ENCODE data around the gene APBA2. TPM values are rescaled to one million over a fixed set of nuclear protein-coding genes. Genes with fewer than 3 reads are reported as not detected.

The APBA2 gene
- total RNA-seq, 4 donors from 2014 or later: 1.3 to 7.0 (median 2.4) TPM

DNA sequence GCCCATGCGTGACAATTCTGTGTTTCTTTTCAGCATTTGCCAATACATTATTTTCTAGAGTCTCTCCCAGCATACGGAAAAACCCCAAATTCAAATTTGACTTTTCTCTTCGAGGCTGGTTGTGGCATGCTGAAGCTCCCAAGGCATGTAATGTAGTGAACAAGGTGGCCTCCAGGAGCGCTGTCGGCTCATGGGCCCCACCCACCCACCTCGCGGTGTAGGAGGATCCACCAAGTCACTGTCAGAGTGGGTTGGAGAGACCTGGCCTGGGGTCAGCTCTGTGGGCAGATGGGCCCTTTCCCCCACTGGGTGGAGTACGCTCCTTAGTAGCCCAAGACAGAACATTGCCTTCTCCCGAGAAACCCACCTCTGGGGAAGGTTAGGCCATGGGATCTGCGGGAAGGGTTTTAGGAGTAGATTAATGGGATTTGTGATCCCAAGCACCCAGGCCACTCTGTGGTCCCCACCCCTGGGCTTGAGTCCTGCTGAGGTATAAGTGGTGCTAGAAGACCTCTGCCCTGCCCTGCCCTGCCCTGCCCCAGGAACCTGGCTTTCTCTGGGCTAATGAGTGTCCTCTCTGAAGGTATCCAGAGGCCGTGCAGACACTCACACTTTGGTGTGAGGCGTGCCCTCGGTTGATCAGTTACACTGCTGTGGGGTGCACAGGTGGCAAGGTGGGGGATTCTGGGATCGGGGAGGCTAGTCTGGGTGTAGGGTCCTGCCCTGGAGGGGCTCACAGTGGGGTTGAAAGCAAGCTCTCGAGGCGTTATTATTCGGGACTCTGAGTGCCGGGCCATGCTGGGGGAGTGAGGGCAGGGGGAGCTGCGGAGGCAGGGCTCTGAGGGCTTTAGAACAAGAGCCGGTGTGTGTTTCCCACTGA is 97.9 kb downstream of the APBA2 start:
- no peak overlapping the region for H3K27ac ChIP-seq
- TF ChIP-seq, protein P1, sequence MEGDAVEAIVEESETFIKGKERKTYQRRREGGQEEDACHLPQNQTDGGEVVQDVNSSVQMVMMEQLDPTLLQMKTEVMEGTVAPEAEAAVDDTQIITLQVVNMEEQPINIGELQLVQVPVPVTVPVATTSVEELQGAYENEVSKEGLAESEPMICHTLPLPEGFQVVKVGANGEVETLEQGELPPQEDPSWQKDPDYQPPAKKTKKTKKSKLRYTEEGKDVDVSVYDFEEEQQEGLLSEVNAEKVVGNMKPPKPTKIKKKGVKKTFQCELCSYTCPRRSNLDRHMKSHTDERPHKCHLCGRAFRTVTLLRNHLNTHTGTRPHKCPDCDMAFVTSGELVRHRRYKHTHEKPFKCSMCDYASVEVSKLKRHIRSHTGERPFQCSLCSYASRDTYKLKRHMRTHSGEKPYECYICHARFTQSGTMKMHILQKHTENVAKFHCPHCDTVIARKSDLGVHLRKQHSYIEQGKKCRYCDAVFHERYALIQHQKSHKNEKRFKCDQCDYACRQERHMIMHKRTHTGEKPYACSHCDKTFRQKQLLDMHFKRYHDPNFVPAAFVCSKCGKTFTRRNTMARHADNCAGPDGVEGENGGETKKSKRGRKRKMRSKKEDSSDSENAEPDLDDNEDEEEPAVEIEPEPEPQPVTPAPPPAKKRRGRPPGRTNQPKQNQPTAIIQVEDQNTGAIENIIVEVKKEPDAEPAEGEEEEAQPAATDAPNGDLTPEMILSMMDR (IDR thresholded peaks at IDR 0.05): no peak
- TF ChIP-seq POLR2A (IDR thresholded peaks at IDR 0.05) (no peak), EP300 (IDR thresholded peaks at IDR 0.05) (no peak), POLR2AphosphoS5 (IDR thresholded peaks at IDR 0.05) (no peak)
- peaks cover 3% of the 10 kb centered on the region for H3K4me1 ChIP-seq
- no peaks in the 10 kb centered on the region for H3K27me3 ChIP-seq
- no peaks in the 10 kb centered on the region for H3K9me3 ChIP-seq
- WGBS: 95% methylated on average over 20 of the region's 20 CpGs
- no peaks in the 10 kb centered on the region for H3K36me3 ChIP-seq
- no peak overlapping the region for H3K4me3 ChIP-seq
- DNase-seq (ENCODE audit: low spot score in 2 of 2): no peak

DNA sequence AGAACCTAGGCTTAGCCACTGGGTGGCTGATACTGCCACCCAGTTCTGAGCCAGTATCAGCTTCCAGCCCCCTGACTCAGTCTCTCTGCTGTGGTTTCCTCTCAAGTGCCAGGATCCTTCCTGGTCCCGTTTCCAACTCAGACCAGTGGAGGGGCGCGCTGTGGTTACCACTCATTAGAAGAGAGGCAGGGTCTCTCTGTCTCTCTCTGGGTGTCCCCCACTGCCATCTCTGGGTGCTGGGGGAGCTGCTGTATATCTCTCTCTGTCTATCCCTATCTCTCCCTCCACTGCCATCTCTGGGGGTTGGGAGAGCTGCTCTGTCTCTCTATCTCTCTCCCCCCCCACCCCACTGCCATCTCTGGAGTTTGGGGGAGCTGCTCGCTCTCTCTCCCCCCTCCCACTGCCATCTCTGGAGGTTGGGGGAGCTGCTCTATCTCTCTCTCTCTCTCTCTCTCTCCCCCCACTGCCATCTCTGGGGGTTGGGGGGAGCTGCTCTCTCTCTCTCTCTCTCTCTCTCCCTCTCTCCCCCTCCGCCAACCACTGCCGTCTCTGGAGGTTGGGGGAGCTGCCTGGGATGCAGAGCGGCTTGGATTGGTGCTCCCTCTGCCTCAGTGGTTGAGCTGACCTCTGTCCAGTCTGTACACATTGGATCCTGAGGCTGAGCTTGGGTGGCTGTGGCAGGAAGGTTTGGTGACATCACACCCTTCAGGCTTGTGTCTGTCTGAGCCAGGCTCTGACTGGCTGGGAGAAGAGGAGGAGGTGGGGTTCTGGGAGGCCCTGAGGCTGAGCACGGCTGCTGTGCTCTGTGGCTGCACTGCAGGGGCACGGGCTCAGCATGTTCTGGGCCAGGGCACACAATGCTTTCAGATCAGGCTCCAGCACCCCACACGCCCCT is 98.9 kb downstream of the APBA2 start:
- Histone ChIP-seq H3K27ac (no peak overlapping the region), H3K9me3 (no peaks in the 10 kb centered on the region), H3K4me1 (peaks cover 3% of the 10 kb centered on the region), H3K36me3 (no peaks in the 10 kb centered on the region), H3K27me3 (no peaks in the 10 kb centered on the region), H3K4me3 (no peak overlapping the region)
- WGBS: 66% methylated on average over 10 of the region's 10 CpGs
- no peak for DNase-seq (ENCODE audit: low spot score in 2 of 2)
- TF ChIP-seq EP300 (IDR thresholded peaks at IDR 0.05): no peak
- no peak for TF ChIP-seq POLR2A (IDR thresholded peaks at IDR 0.05)
- TF ChIP-seq, protein P1 (IDR thresholded peaks at IDR 0.05): no peak
- TF ChIP-seq POLR2AphosphoS5 (IDR thresholded peaks at IDR 0.05): no peak

DNA sequence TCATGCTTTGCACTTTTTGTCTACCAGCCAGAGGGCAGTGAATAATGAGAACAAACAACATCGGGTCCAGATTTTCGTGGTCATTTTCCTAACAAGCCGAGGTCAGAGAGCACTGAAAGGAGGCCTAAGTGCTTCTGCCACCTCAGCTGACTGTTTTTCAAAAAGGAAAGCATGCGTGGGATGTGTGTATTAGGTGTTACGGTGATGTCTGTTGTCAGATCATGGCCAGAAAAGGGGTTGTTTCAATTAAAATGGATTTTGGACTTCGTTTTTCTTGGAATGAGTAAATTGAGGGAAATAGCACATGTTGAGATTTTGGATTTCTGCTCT is 99.5 kb downstream of the APBA2 start:
- Histone ChIP-seq H3K36me3 (no peaks in the 10 kb centered on the region), H3K9me3 (no peaks in the 10 kb centered on the region), H3K27ac (no peak overlapping the region), H3K4me3 (no peak overlapping the region), H3K27me3 (no peaks in the 10 kb centered on the region), H3K4me1 (peaks cover 3% of the 10 kb centered on the region)
- no peak for TF ChIP-seq POLR2A (IDR thresholded peaks at IDR 0.05)
- TF ChIP-seq, protein P1 (IDR thresholded peaks at IDR 0.05): no peak
- TF ChIP-seq POLR2AphosphoS5 (IDR thresholded peaks at IDR 0.05): no peak
- TF ChIP-seq EP300 (IDR thresholded peaks at IDR 0.05): no peak
- whole genome bisulfite sequencing: 41% methylated on average over 6 of the region's 6 CpGs
- no peak for DNase-seq (ENCODE audit: low spot score in 2 of 2)

DNA sequence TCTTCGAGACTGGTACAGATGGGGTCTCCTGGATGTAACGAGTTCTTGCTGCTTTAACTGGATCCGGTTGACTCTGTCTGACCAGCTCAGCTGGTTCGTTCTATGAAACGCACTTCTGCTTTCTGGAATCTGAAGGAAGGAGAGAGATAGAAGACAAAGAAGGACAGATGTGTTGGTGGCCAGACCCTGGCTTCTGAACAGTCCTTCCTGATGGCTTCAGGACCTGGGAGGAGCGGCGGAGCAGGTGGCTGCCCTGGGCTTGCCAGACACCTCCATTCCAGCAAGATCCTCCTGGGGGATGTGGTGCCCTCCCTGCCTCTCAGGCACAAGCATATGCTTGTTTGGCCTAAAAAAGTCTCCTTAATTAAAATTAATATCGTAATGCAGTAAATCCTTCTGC is 99.9 kb downstream of the APBA2 start:
- no peak for DNase-seq (ENCODE audit: low spot score in 2 of 2)

More for the DNA sequence above, 99.9 kb downstream of the APBA2 start:
- Histone ChIP-seq H3K4me3 (no peak overlapping the region), H3K4me1 (peaks cover 3% of the 10 kb centered on the region), H3K36me3 (no peaks in the 10 kb centered on the region), H3K27me3 (no peaks in the 10 kb centered on the region), H3K27ac (no peak overlapping the region), H3K9me3 (no peaks in the 10 kb centered on the region)
- TF ChIP-seq, protein P1 (IDR thresholded peaks at IDR 0.05): no peak
- TF ChIP-seq EP300 (IDR thresholded peaks at IDR 0.05) (no peak), POLR2A (IDR thresholded peaks at IDR 0.05) (no peak), POLR2AphosphoS5 (IDR thresholded peaks at IDR 0.05) (no peak)
- WGBS: 45% methylated on average over 8 of the region's 8 CpGs
